Adipocyte (in vitro differentiated cells): ENCODE data around the gene SLC66A2.
"Not testable (repeated sequence)": the region's sequence is repeated elsewhere in the genome, so short reads cannot be mapped to it uniquely, and the experiment has no call there.

ENCODE experiments used
- DNase-seq: peaks from one replicate; pipeline ENCODE4 v3.0.0-alpha.2; 2015; ENCODE audit warnings: low read depth
- H3K27me3 ChIP-seq: replicated peaks from 2 replicates; pipeline ENCODE4 v1.7.0; 2013; ENCODE audit warnings: mild to moderate bottlenecking, low read length, moderate library complexity; ENCODE audit not compliant: control insufficient read depth, insufficient read depth
- H3K36me3 ChIP-seq: 2 replicates; pipeline ENCODE4 v1.7.0; 2013; ENCODE audit warnings: low read length, mild to moderate bottlenecking, moderate library complexity; ENCODE audit not compliant: control insufficient read depth, insufficient read depth, severe bottlenecking
- H3K4me1 ChIP-seq: 2 replicates; pipeline ENCODE4 v1.7.0; 2013; ENCODE audit warnings: mild to moderate bottlenecking, low read length, moderate library complexity; ENCODE audit not compliant: control insufficient read depth, insufficient read depth
- H3K4me3 ChIP-seq: 2 replicates; pipeline ENCODE4 v1.7.0; 2013; ENCODE audit warnings: mild to moderate bottlenecking, low read length, moderate library complexity
- H3K9ac ChIP-seq: 2 replicates; pipeline ENCODE4 v1.7.0; 2013; ENCODE audit warnings: mild to moderate bottlenecking, low read length, moderate library complexity
- H3K9me3 ChIP-seq: 2 replicates; pipeline ENCODE4 v1.7.0; 2013; ENCODE audit warnings: mild to moderate bottlenecking, low read length, moderate library complexity; ENCODE audit not compliant: control insufficient read depth

The SLC66A2 gene

DNA sequence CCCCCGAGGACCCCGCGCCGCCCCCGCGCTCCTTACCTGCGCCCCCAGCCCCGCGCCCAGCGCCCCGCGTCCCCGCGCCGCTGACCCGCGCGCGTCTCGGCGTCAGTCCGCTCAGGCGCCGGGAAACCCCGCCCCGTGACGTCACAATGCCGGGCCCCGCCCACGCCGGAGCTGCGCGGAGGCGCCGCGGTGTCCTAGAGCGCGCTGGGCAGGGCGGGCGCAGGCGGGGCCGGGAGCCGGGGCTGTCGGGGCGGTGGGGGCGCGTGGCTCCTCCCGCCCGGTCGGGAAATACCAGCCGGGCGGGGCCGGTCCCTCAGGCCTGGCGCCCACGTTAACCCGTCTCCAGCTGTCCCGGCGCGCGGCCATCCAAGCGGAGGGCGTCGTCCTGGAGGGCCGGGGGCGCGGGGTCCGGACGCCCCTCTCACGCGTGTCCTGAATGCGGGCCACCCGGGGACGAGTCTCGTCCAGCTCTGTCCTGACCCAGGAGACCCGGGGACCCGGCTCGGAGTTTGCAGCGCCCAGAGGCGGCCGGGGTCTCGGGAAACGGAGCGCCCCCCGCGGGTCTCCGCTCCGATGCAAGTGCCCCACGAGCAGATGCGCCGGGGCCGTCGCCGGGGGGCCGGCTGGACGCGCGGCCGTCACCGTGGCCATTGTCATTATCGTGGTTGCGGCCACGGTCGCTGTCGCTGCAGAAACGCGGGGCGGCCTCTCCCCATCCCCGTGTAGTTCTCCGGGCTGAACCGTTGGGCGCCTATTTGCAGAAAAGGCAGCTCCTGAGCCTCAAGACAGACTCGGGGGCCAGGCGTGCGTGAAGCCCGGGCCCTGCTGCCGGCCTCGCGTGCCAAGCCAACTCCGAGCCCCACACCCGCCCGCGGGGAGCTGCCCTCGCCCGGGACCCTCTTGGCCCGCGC, at the start of gene SLC66A2:
SLC66A2 (minus strand) TSS at position 109 of the 911 bp plus-strand sequence. CDS start 727 bp downstream, outside the sequence.
- Histone ChIP-seq H3K9me3 (no peaks in the 10 kb centered on the region), H3K4me3 (peak within 1 kb of the TSS; percentile 89), H3K36me3 (peaks cover 4% of the 10 kb centered on the region), H3K27me3 (no peaks in the 10 kb centered on the region), H3K4me1 (peaks cover 27% of the 10 kb centered on the region), H3K9ac (peak within 1 kb of the TSS; percentile 92)
- peak; percentile 96 for DNase-seq

- Histone ChIP-seq H3K27me3 (no peaks in the 10 kb centered on the region), H3K9me3 (no peaks in the 10 kb centered on the region), H3K4me1 (no peaks in the 10 kb centered on the region), H3K4me3 (no peak overlapping the region), H3K36me3 (no peaks in the 10 kb centered on the region), H3K9ac (no peak overlapping the region)
- no peak for DNase-seq
Measured at GRCh38 chr18:80000877-80001276, 49.4 kb upstream of the SLC66A2 start.

DNA sequence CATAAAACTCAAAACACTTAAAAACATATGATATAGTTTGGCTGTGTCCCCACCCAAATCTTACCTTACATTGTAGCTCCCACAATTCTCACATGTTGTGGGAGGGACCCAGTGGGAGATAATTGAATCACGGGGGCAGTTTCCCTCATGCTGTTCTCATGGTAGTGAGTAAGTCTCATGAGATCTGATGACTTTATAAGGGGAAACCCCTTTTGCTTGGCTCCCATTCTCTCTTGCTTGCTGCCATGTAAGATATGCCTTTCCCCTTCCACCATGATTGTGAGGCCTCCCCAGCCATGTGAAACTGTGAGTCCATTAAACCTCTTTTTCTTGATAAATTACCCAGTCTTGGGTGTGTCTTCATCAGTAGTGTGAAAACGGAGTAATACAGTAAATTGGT, 48.2 kb upstream of the SLC66A2 start:
- not testable (repeated sequence) for H3K9me3 ChIP-seq

DNA sequence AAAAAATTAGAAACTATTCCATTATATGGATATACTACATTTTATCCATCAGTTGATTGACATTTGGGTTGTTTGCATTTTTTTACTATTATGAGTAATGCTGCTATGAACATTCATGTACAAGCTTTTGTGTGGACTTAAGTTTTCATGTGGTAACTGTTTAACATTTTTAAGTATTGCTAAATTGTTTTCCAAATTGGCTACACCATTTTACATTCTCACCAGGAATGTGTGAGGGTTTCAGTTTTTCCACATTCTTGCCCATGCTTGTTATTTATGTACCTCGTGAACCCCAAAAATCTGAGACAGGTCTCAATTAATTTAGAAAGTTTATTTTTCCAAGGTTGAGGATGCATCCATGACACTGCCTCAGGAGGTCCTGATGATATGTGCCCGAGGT, 40.0 kb upstream of the SLC66A2 start:
- DNase-seq, result peak; percentile 6
- Histone ChIP-seq H3K9me3 (no peaks in the 10 kb centered on the region), H3K36me3 (no peaks in the 10 kb centered on the region), H3K4me1 (peaks cover 11% of the 10 kb centered on the region), H3K9ac (no peak overlapping the region), H3K27me3 (no peaks in the 10 kb centered on the region), H3K4me3 (no peak overlapping the region)

More for the DNA sequence above, 48.2 kb upstream of the SLC66A2 start:
- not testable (repeated sequence) for DNase-seq, H3K4me1 ChIP-seq, H3K4me3 ChIP-seq, H3K9ac ChIP-seq, H3K36me3 ChIP-seq, H3K27me3 ChIP-seq

GRCh38 chr18:79989195-79989497, 37.7 kb upstream of the SLC66A2 start:
- no peak for DNase-seq
- Histone ChIP-seq H3K36me3 (peaks cover 16% of the 10 kb centered on the region), H3K27me3 (no peaks in the 10 kb centered on the region), H3K4me1 (peaks cover 16% of the 10 kb centered on the region), H3K9ac (peak overlapping the region; percentile 98), H3K4me3 (peak overlapping the region; percentile 97), H3K9me3 (no peaks in the 10 kb centered on the region)

- H3K27me3 ChIP-seq, result no peaks in the 10 kb centered on the region
- H3K9me3 ChIP-seq, result no peaks in the 10 kb centered on the region
- DNase-seq, result peak; percentile 95
- H3K4me1 ChIP-seq, result peaks cover 16% of the 10 kb centered on the region
- peak within 1 kb of the TSS; percentile 98 for H3K9ac ChIP-seq
- peak within 1 kb of the TSS; percentile 97 for H3K4me3 ChIP-seq
- peaks cover 17% of the 10 kb centered on the region for H3K36me3 ChIP-seq
Measured at GRCh38 chr18:79988451-79989194, 37.2 kb upstream of the SLC66A2 start, which contains the start of gene TXNL4A. Gene TXNL4A (minus strand): TSS chr18:79988563. CDS start chr18:79988392, 171 bp downstream.

DNA sequence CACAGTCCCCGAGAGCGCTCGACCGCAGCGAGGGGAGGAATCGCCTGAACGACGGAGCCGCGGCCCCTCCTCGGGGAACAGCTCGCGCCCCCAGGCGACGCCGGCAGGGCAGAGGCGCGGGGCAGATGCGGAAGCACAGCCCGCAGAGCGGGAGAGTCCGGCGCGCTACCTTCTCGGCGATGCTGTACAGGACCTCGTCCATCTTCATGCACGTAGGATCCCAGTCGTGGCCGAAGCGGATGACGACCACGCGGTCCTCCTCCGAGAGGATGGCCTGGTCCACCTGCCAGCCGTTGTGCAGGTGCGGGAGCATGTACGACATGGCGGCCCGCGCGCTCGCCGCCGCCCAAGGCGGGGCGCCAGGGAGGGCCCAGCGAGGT, 36.6 kb upstream of the SLC66A2 start:
- Histone ChIP-seq H3K4me1 (peaks cover 16% of the 10 kb centered on the region), H3K9me3 (no peaks in the 10 kb centered on the region), H3K9ac (peak overlapping the region; percentile 98), H3K36me3 (peaks cover 17% of the 10 kb centered on the region), H3K27me3 (no peaks in the 10 kb centered on the region), H3K4me3 (peak overlapping the region; percentile 97)
- peak; percentile 81 for DNase-seq

DNA sequence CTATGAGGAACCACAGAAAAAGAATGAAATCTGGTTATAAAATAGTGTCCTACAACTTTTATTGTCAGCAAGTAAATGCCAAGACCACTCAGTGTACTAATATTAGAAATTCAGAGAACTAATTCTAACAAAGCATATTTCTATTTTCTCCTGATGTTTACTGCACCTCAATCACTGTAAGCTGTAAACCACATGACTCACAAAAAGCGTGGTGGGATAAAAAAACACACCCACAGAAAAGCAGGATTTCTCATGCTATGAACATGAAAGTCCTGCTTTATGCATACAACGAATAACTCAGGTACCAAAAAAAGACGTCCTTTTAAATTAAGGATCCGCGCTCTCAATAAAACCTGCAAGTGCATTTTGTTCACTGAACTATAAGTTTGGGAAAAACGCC, 36.1 kb upstream of the SLC66A2 start:
- peak; percentile 45 for DNase-seq
- H3K4me3 ChIP-seq, result peak overlapping the region; percentile 97

GRCh38 chr18:79986726-79987125, 35.3 kb upstream of the SLC66A2 start:
- Histone ChIP-seq H3K4me3 (peak overlapping the region; percentile 97), H3K36me3 (peaks cover 17% of the 10 kb centered on the region), H3K27me3 (no peaks in the 10 kb centered on the region), H3K4me1 (peaks cover 20% of the 10 kb centered on the region), H3K9ac (peak overlapping the region; percentile 98), H3K9me3 (no peaks in the 10 kb centered on the region)
- DNase-seq, result peak; percentile 22

More for the DNA sequence above, 36.1 kb upstream of the SLC66A2 start:
- Histone ChIP-seq H3K9ac (peak overlapping the region; percentile 98), H3K4me1 (peaks cover 20% of the 10 kb centered on the region), H3K36me3 (peaks cover 17% of the 10 kb centered on the region), H3K9me3 (no peaks in the 10 kb centered on the region), H3K27me3 (no peaks in the 10 kb centered on the region)

- Histone ChIP-seq H3K27me3 (no peaks in the 10 kb centered on the region), H3K9me3 (no peaks in the 10 kb centered on the region), H3K4me3 (no peak overlapping the region), H3K9ac (no peak overlapping the region), H3K36me3 (peaks cover 17% of the 10 kb centered on the region), H3K4me1 (peaks cover 20% of the 10 kb centered on the region)
- DNase-seq, result no peak
Measured at GRCh38 chr18:79985172-79985571, 33.7 kb upstream of the SLC66A2 start.

DNA sequence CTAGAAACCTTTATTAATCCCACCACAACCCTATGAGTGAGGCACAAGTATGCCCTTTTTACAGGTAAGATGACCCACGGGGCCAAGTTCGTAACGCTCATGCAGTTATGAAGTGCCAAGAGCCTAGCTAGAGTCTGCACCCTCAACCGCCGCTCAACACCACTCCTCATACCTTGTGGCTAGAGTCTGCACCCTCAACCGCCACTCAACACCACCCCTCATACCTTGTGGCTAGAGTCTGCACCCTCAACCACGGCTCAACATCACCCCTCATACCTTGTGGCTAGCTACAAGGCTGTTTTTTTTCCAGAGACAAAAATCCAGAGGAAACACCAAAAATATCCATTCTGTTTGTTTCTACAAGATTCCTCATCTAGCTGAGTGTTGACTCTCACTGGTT, 32.3 kb upstream of the SLC66A2 start:
- Histone ChIP-seq H3K36me3 (peaks cover 20% of the 10 kb centered on the region), H3K9ac (no peak overlapping the region), H3K4me3 (no peak overlapping the region), H3K9me3 (no peaks in the 10 kb centered on the region), H3K4me1 (peaks cover 20% of the 10 kb centered on the region), H3K27me3 (no peaks in the 10 kb centered on the region)
- no peak for DNase-seq
